HCT116 (cell line): ENCODE measurements around the gene RUBCN. TPM values are rescaled to one million over a fixed set of nuclear protein-coding genes. Genes with fewer than 3 reads are reported as not detected.

Source experiments
- ATAC-seq: fragments of 200-7000 bp; cut with Tn5 transposase; 2 replicates; pipeline ENCODE4 v1.9.1; 2020; ENCODE audit warnings: mild to moderate bottlenecking, moderate library complexity
- BruUV-seq: library from RNA; stranded (reverse); fragments of 400-500 nt; replicated peaks from 2 replicates; lab custom pipeline; 2021; lab: Mats Ljungman, UMichigan
- CTCF ChIA-PET: fragments of 300-600 bp; sonication (Branson Sonifier 250); formaldehyde crosslinking; loops from one replicate; lab custom pipeline; 2021; ENCODE audit warnings: antibody characterized with exemption; lab: Charles Lee
- POLR2A ChIA-PET: fragments of 300-600, 350-600 bp; sonication (Branson Sonifier 250); formaldehyde crosslinking; loops from one replicate; lab custom pipeline; 2021; ENCODE audit warnings: antibody characterized with exemption; lab: Charles Lee
- RAD21 ChIA-PET, 2 experiments: fragments of 300-600 bp; sonication (Branson Sonifier 250); formaldehyde crosslinking; loops; one replicate each; lab custom pipeline; 2023; ENCODE audit warnings: low total read pairs in 2 of 2; ENCODE audit not compliant: uncharacterized antibody in 2 of 2, unreplicated experiment in 2 of 2, low non-redundant PET in 1 of 2; lab: Charles Lee
- DNase-seq: peaks from one replicate; pipeline ENCODE4 v3.0.0-alpha.2; 2010; ENCODE audit warnings: low read depth, low spot score
- H2AFZ ChIP-seq: fragments of 200-600 bp; shearing (Covaris generic), sonication (generic); 2 replicates; pipeline ENCODE4 v1.6.1; 2017; ENCODE audit warnings: low read depth, mixed run types, mixed read lengths, antibody characterized with exemption, low read length; ENCODE audit not compliant: poor library complexity, severe bottlenecking
- H3K27ac ChIP-seq: 2 replicates; pipeline ENCODE4 v1.5.1; 2012; ENCODE audit warnings: low read depth, low read length
- H3K27me3 ChIP-seq: fragments of 200-600 bp; sonication (generic); 2 replicates; pipeline ENCODE4 v1.6.1; 2016; ENCODE audit warnings: mixed run types, low read length, mixed read lengths; ENCODE audit not compliant: insufficient read depth
- H3K36me3 ChIP-seq, 2 experiments: fragments of 200-500 bp in 1 of 2; fragments of 200-600 bp in 1 of 2; sonication (Bioruptor generic) in 1 of 2; sonication (generic) in 1 of 2; 2 replicates each; pipeline versions ENCODE4 v1.5.1 to v1.6.1; 2014 to 2016; ENCODE audit warnings: low read length in 2 of 2, inconsistent platforms in 1 of 2, mixed read lengths in 1 of 2, mixed run types in 1 of 2; ENCODE audit not compliant: insufficient read depth in 2 of 2, control insufficient read depth in 1 of 2
- H3K4me1 ChIP-seq, 2 experiments: fragments of 200-600 bp in 1 of 2; sonication (generic) in 1 of 2; 2 replicates each; pipeline versions ENCODE4 v1.5.1 to v1.6.1; 2012 to 2017; ENCODE audit warnings: low read length in 2 of 2, inconsistent platforms in 1 of 2, mild to moderate bottlenecking in 1 of 2, mixed read lengths in 1 of 2, mixed run types in 1 of 2, moderate library complexity in 1 of 2; ENCODE audit not compliant: insufficient read depth in 2 of 2, control insufficient read depth in 1 of 2
- H3K4me2 ChIP-seq: fragments of 200-600 bp; sonication (generic); 2 replicates; pipeline ENCODE4 v1.6.1; 2017; ENCODE audit warnings: mixed run types, low read length, mixed read lengths
- H3K4me3 ChIP-seq, 2 experiments: fragments of 200-600 bp in 1 of 2; sonication (generic) in 1 of 2; replicated peaks in 1 of 2; 2 replicates each; pipeline ENCODE4 v1.5.1; 2011 to 2016; ENCODE audit warnings: low read length in 2 of 2, control low read depth in 1 of 2, low read depth in 1 of 2, mild to moderate bottlenecking in 1 of 2, mixed read lengths in 1 of 2, mixed run types in 1 of 2
- H3K79me2 ChIP-seq: fragments of 200-600 bp; sonication (generic); 2 replicates; pipeline ENCODE4 v1.6.1; 2017; ENCODE audit warnings: mild to moderate bottlenecking, mixed run types, low read length, moderate library complexity, mixed read lengths; ENCODE audit not compliant: insufficient read depth
- H3K9ac ChIP-seq: fragments of 200-600 bp; sonication (generic); 2 replicates; pipeline ENCODE4 v1.6.1; 2016; ENCODE audit warnings: low read length, mixed read lengths
- H3K9me2 ChIP-seq: fragments of 200-600 bp; sonication (generic), shearing (Covaris generic); 2 replicates; pipeline ENCODE4 v1.6.1; 2017; ENCODE audit warnings: mixed run types, mild to moderate bottlenecking, moderate library complexity; ENCODE audit not compliant: insufficient read depth
- H3K9me3 ChIP-seq, 2 experiments: fragments of 200-500 bp in 1 of 2; fragments of 200-600 bp in 1 of 2; sonication (Bioruptor generic) in 1 of 2; sonication (generic) in 1 of 2; 2 replicates each; pipeline ENCODE4 v1.6.1; 2014 to 2017; ENCODE audit warnings: low read length in 2 of 2, mixed read lengths in 2 of 2, inconsistent platforms in 1 of 2, low read depth in 1 of 2, mild to moderate bottlenecking in 1 of 2, mixed run types in 1 of 2, moderate library complexity in 1 of 2; ENCODE audit not compliant: control insufficient read depth in 1 of 2, insufficient read depth in 1 of 2
- H4K20me1 ChIP-seq: fragments of 200-600 bp; sonication (generic), shearing (Covaris generic); 2 replicates; pipeline ENCODE4 v1.6.1; 2017; ENCODE audit warnings: mixed run types, mild to moderate bottlenecking, moderate library complexity; ENCODE audit not compliant: insufficient read depth
- CBX3 ChIP-seq: IDR thresholded peaks from 2 replicates; pipeline ENCODE4 v1.6.1; 2012; ENCODE audit warnings: low read depth
- CEBPB ChIP-seq: IDR thresholded peaks from 2 replicates; pipeline ENCODE4 v1.6.1; 2012; ENCODE audit warnings: low read depth
- EGR1 ChIP-seq: IDR thresholded peaks from 2 replicates; pipeline ENCODE4 v1.6.1; 2012; ENCODE audit warnings: low read depth
- ELF1 ChIP-seq: IDR thresholded peaks from 2 replicates; pipeline ENCODE4 v1.6.1; 2012; ENCODE audit warnings: low read depth, borderline replicate concordance
- FOSL1 ChIP-seq: IDR thresholded peaks from 2 replicates; pipeline ENCODE4 v1.6.1; 2012; ENCODE audit warnings: low read depth
- JUND ChIP-seq: IDR thresholded peaks from 2 replicates; pipeline ENCODE4 v1.6.1; 2012
- POLR2A ChIP-seq: IDR thresholded peaks from 2 replicates; pipeline ENCODE4 v1.7.0; 2011; ENCODE audit warnings: borderline replicate concordance; ENCODE audit not compliant: insufficient read depth, insufficient read length; ENCODE audit errors: extremely low read depth
- POLR2AphosphoS5 ChIP-seq: IDR thresholded peaks from 2 replicates; pipeline ENCODE4 v1.6.1; 2011; ENCODE audit warnings: mild to moderate bottlenecking, low read depth, low read length, moderate library complexity
- RAD21 ChIP-seq: IDR thresholded peaks from 2 replicates; pipeline ENCODE4 v1.6.1; 2012; ENCODE audit warnings: low read depth, mild to moderate bottlenecking
- SIN3A ChIP-seq: IDR thresholded peaks from 2 replicates; pipeline ENCODE4 v1.6.1; 2012; ENCODE audit warnings: low read depth
- SP1 ChIP-seq: IDR thresholded peaks from 2 replicates; pipeline ENCODE4 v1.6.1; 2012; ENCODE audit warnings: low read depth
- SRF ChIP-seq: IDR thresholded peaks from 2 replicates; pipeline ENCODE4 v1.6.1; 2012; ENCODE audit warnings: low read depth
- YY1 ChIP-seq: IDR thresholded peaks from 2 replicates; pipeline ENCODE4 v1.6.1; 2011; ENCODE audit warnings: low read length, low read depth, moderate library complexity, mild to moderate bottlenecking; ENCODE audit not compliant: insufficient replicate concordance; ENCODE audit errors: extremely low read depth
- ZFX ChIP-seq: fragments of 450-650 bp; IDR thresholded peaks from 2 replicates; pipeline ENCODE4 v1.6.1; 2017
- ZNF274 ChIP-seq: fragments of 200-500 bp; sonication (Bioruptor generic); IDR thresholded peaks from 2 replicates; pipeline ENCODE4 v1.6.1; 2014; ENCODE audit warnings: mild to moderate bottlenecking, low read depth, low read length, inconsistent platforms
- intact Hi-C: fragments of 100-400 bp; cut with micrococcal nuclease; formaldehyde crosslinking; loops from 2 replicates; pipeline ENCODE4 v1.10.0; 2022
- total RNA-seq: library from RNA; stranded (reverse); gene quantifications from one replicate; pipeline ENCODE4 v1.2.1, GENCODE V29; 2021; ENCODE audit not compliant: unreplicated experiment
- TF ChIP-seq, protein P1 (sequence below): IDR thresholded peaks from 2 replicates; pipeline ENCODE4 v1.6.1; 2011; ENCODE audit warnings: mild to moderate bottlenecking, low read length, moderate library complexity; ENCODE audit not compliant: insufficient replicate concordance; ENCODE audit errors: extremely low read depth
- TF ChIP-seq, protein P2 (sequence below), 3 experiments: fragments of 200-600 bp in 1 of 3; sonication (generic) in 1 of 3; IDR thresholded peaks in 2 of 3; conservative IDR thresholded peaks in 1 of 3; 2 replicates each; pipeline ENCODE4 v1.5.1; 2012 to 2017; ENCODE audit warnings: low read depth in 2 of 3, low read length in 2 of 3, antibody characterized with exemption in 1 of 3, borderline replicate concordance in 1 of 3, control low read depth in 1 of 3, mild to moderate bottlenecking in 1 of 3, mixed read lengths in 1 of 3, mixed run types in 1 of 3, moderate library complexity in 1 of 3; ENCODE audit not compliant: insufficient read depth in 1 of 3
- TF ChIP-seq, protein P3 (sequence below): IDR thresholded peaks from 2 replicates; pipeline ENCODE4 v1.6.1; 2012; ENCODE audit warnings: low read depth
- TF ChIP-seq, protein P4 (sequence below): IDR thresholded peaks from 2 replicates; pipeline ENCODE4 v1.6.1; 2012

Gene RUBCN
- total RNA-seq, 1 experiment from 2014 or later = 21.4 TPM

DNA sequence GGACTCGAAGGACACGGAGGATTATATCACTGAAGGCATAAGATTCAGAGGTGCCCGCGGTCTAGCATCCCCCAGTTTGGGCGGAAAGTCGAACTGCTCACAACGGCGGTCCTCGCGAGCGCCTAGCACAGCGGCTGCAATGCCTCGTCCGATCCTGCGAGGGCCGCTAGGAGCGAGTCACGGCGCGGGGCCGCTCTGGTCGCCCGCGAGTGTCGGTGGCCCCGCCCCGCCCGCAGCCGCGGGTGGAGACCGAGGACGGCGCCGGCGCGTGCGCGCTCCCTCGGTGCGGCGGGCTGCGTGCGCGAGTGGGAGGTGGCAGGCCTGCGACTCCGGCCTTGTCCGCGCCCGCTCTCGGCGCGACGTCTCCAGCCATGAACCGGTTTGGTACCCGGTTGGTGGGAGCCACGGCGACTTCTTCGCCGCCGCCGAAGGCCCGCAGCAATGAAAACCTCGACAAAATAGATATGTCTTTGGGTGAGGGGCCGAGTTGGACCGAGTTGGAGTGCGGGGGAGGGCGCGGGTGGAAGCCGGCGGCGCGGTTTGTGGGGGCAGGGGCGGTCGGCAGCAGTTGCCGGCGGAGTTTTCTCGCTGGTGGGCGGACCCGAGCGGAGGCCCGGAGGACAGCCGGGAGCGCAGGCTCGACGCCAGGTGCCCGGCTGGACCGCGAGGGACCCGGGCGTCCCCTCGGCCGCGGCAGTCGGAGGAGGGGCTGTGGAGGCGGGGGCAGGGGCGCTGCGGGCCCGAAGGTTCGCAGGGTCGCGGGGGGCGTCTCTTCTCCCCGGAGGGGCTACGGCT is 13.1 kb upstream of the RUBCN start, which contains the start of gene FYTTD1:
Gene FYTTD1, plus strand, starts transcription at position 283 of the 795 bp plus-strand sequence. Its CDS starts 89 bp downstream, at position 372.
- Histone ChIP-seq H3K27me3 (no peaks in the 10 kb centered on the region), H3K4me1 (peaks cover 9 to 41% of the 10 kb centered on the region in 2 experiments; a peak in 3 of 4 replicates), H3K79me2 (peaks cover 47% of the 10 kb centered on the region), H3K9me3 (no peaks in the 10 kb centered on the region), H3K36me3 (no peaks in the 10 kb centered on the region), H3K9me2 (no peaks in the 10 kb centered on the region), H3K4me2 (peak within 1 kb of the TSS; percentile 99), H3K4me3 (peak within 1 kb of the TSS; percentile 70 to 93), H3K9ac (peak within 1 kb of the TSS; percentile 86), H2AFZ (peak within 1 kb of the TSS; percentile 72), H4K20me1 (peaks cover 11% of the 10 kb centered on the region; the same call in 1 of the 2 replicates), H3K27ac (peak within 1 kb of the TSS; percentile 85)
- ChIA-PET RAD21 (interaction anchor here in 1 of 2 experiments (0.6 kb wide), 1 partner anchor 39 kb away, joined by 3 read pairs; no protein-coding TSS in a partner anchor), POLR2A (interaction anchor here (0.7 kb wide), 1 partner anchor 38 kb away, joined by 4 read pairs; no protein-coding TSS in a partner anchor), CTCF (interaction anchor here (1.0 kb wide), 1 partner anchor 151 kb away, joined by 4 read pairs; no protein-coding TSS in a partner anchor)
- BruUV-seq = no TSS peak
- intact Hi-C loops = loop anchor here (2.0 kb wide), 1 partner anchor 37 kb away; no protein-coding TSS in a partner anchor
- ATAC-seq (peak; percentile 93), DNase-seq (peak; percentile 61)
- peak; percentile 59 for TF ChIP-seq EGR1
- TF ChIP-seq, protein P1, sequence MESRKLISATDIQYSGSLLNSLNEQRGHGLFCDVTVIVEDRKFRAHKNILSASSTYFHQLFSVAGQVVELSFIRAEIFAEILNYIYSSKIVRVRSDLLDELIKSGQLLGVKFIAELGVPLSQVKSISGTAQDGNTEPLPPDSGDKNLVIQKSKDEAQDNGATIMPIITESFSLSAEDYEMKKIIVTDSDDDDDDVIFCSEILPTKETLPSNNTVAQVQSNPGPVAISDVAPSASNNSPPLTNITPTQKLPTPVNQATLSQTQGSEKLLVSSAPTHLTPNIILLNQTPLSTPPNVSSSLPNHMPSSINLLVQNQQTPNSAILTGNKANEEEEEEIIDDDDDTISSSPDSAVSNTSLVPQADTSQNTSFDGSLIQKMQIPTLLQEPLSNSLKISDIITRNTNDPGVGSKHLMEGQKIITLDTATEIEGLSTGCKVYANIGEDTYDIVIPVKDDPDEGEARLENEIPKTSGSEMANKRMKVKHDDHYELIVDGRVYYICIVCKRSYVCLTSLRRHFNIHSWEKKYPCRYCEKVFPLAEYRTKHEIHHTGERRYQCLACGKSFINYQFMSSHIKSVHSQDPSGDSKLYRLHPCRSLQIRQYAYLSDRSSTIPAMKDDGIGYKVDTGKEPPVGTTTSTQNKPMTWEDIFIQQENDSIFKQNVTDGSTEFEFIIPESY = peak; percentile 30
- TF ChIP-seq YY1 = no peak
- TF ChIP-seq ELF1 = no peak
- no peak for TF ChIP-seq RAD21
- no peak for TF ChIP-seq CBX3
- no peak for TF ChIP-seq JUND
- TF ChIP-seq POLR2AphosphoS5 = peak; percentile 83
- TF ChIP-seq, protein P2, sequence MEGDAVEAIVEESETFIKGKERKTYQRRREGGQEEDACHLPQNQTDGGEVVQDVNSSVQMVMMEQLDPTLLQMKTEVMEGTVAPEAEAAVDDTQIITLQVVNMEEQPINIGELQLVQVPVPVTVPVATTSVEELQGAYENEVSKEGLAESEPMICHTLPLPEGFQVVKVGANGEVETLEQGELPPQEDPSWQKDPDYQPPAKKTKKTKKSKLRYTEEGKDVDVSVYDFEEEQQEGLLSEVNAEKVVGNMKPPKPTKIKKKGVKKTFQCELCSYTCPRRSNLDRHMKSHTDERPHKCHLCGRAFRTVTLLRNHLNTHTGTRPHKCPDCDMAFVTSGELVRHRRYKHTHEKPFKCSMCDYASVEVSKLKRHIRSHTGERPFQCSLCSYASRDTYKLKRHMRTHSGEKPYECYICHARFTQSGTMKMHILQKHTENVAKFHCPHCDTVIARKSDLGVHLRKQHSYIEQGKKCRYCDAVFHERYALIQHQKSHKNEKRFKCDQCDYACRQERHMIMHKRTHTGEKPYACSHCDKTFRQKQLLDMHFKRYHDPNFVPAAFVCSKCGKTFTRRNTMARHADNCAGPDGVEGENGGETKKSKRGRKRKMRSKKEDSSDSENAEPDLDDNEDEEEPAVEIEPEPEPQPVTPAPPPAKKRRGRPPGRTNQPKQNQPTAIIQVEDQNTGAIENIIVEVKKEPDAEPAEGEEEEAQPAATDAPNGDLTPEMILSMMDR (IDR thresholded peaks at IDR 0.05 in 2 of 3, conservative IDR thresholded peaks at IDR 0.05 in 1 of 3; ENCODE audit: borderline replicate concordance in 1 of 3, insufficient read depth in 1 of 3, low read depth in 2 of 3, low read length in 2 of 3) = peak in 2 of 3 experiments; percentile 26 to 33; a peak in 2 of 6 replicates
- no peak for TF ChIP-seq SP1
- no peak for TF ChIP-seq CEBPB
- no peak for TF ChIP-seq FOSL1
- TF ChIP-seq POLR2A = peak; percentile 84
- TF ChIP-seq ZNF274 = no peak
- TF ChIP-seq SIN3A = peak; percentile 86
- TF ChIP-seq, protein P3, sequence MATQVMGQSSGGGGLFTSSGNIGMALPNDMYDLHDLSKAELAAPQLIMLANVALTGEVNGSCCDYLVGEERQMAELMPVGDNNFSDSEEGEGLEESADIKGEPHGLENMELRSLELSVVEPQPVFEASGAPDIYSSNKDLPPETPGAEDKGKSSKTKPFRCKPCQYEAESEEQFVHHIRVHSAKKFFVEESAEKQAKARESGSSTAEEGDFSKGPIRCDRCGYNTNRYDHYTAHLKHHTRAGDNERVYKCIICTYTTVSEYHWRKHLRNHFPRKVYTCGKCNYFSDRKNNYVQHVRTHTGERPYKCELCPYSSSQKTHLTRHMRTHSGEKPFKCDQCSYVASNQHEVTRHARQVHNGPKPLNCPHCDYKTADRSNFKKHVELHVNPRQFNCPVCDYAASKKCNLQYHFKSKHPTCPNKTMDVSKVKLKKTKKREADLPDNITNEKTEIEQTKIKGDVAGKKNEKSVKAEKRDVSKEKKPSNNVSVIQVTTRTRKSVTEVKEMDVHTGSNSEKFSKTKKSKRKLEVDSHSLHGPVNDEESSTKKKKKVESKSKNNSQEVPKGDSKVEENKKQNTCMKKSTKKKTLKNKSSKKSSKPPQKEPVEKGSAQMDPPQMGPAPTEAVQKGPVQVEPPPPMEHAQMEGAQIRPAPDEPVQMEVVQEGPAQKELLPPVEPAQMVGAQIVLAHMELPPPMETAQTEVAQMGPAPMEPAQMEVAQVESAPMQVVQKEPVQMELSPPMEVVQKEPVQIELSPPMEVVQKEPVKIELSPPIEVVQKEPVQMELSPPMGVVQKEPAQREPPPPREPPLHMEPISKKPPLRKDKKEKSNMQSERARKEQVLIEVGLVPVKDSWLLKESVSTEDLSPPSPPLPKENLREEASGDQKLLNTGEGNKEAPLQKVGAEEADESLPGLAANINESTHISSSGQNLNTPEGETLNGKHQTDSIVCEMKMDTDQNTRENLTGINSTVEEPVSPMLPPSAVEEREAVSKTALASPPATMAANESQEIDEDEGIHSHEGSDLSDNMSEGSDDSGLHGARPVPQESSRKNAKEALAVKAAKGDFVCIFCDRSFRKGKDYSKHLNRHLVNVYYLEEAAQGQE = no peak
- no peak for TF ChIP-seq SRF
- TF ChIP-seq, protein P4, sequence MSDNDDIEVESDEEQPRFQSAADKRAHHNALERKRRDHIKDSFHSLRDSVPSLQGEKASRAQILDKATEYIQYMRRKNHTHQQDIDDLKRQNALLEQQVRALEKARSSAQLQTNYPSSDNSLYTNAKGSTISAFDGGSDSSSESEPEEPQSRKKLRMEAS = peak; percentile 72
- TF ChIP-seq ZFX = peak; percentile 93
